HCT116 (cell line): ENCODE data around the gene C9orf43. TPM values are rescaled to one million over a fixed set of nuclear protein-coding genes. Genes with fewer than 3 reads are reported as not detected.

Experiments
- ATAC-seq: fragments of 200-7000 bp; cut with Tn5 transposase; 2 replicates; pipeline ENCODE4 v1.9.1; 2020; ENCODE audit warnings: mild to moderate bottlenecking, moderate library complexity
- BruUV-seq: library from RNA; stranded (reverse); fragments of 400-500 nt; replicated peaks from 2 replicates; lab custom pipeline; 2021; lab: Mats Ljungman, UMichigan
- CTCF ChIA-PET: fragments of 300-600 bp; sonication (Branson Sonifier 250); formaldehyde crosslinking; loops from one replicate; lab custom pipeline; 2021; ENCODE audit warnings: antibody characterized with exemption; lab: Charles Lee
- POLR2A ChIA-PET: fragments of 300-600, 350-600 bp; sonication (Branson Sonifier 250); formaldehyde crosslinking; loops from one replicate; lab custom pipeline; 2021; ENCODE audit warnings: antibody characterized with exemption; lab: Charles Lee
- RAD21 ChIA-PET, 2 experiments: fragments of 300-600 bp; sonication (Branson Sonifier 250); formaldehyde crosslinking; loops; one replicate each; lab custom pipeline; 2023; ENCODE audit warnings: low total read pairs in 2 of 2; ENCODE audit not compliant: uncharacterized antibody in 2 of 2, unreplicated experiment in 2 of 2, low non-redundant PET in 1 of 2; lab: Charles Lee
- DNase-seq: peaks from one replicate; pipeline ENCODE4 v3.0.0-alpha.2; 2010; ENCODE audit warnings: low read depth, low spot score
- H2AFZ ChIP-seq: fragments of 200-600 bp; shearing (Covaris generic), sonication (generic); 2 replicates; pipeline ENCODE4 v1.6.1; 2017; ENCODE audit warnings: low read depth, mixed run types, mixed read lengths, antibody characterized with exemption, low read length; ENCODE audit not compliant: poor library complexity, severe bottlenecking
- H3K27ac ChIP-seq: 2 replicates; pipeline ENCODE4 v1.5.1; 2012; ENCODE audit warnings: low read depth, low read length
- H3K27me3 ChIP-seq: fragments of 200-600 bp; sonication (generic); 2 replicates; pipeline ENCODE4 v1.6.1; 2016; ENCODE audit warnings: mixed run types, low read length, mixed read lengths; ENCODE audit not compliant: insufficient read depth
- H3K36me3 ChIP-seq, 2 experiments: fragments of 200-500 bp in 1 of 2; fragments of 200-600 bp in 1 of 2; sonication (Bioruptor generic) in 1 of 2; sonication (generic) in 1 of 2; 2 replicates each; pipeline versions ENCODE4 v1.5.1 to v1.6.1; 2014 to 2016; ENCODE audit warnings: low read length in 2 of 2, inconsistent platforms in 1 of 2, mixed read lengths in 1 of 2, mixed run types in 1 of 2; ENCODE audit not compliant: insufficient read depth in 2 of 2, control insufficient read depth in 1 of 2
- H3K4me1 ChIP-seq, 2 experiments: fragments of 200-600 bp in 1 of 2; sonication (generic) in 1 of 2; 2 replicates each; pipeline versions ENCODE4 v1.5.1 to v1.6.1; 2012 to 2017; ENCODE audit warnings: low read length in 2 of 2, inconsistent platforms in 1 of 2, mild to moderate bottlenecking in 1 of 2, mixed read lengths in 1 of 2, mixed run types in 1 of 2, moderate library complexity in 1 of 2; ENCODE audit not compliant: insufficient read depth in 2 of 2, control insufficient read depth in 1 of 2
- H3K4me2 ChIP-seq: fragments of 200-600 bp; sonication (generic); 2 replicates; pipeline ENCODE4 v1.6.1; 2017; ENCODE audit warnings: mixed run types, low read length, mixed read lengths
- H3K4me3 ChIP-seq, 2 experiments: fragments of 200-600 bp in 1 of 2; sonication (generic) in 1 of 2; replicated peaks in 1 of 2; 2 replicates each; pipeline ENCODE4 v1.5.1; 2011 to 2016; ENCODE audit warnings: low read length in 2 of 2, control low read depth in 1 of 2, low read depth in 1 of 2, mild to moderate bottlenecking in 1 of 2, mixed read lengths in 1 of 2, mixed run types in 1 of 2
- H3K79me2 ChIP-seq: fragments of 200-600 bp; sonication (generic); 2 replicates; pipeline ENCODE4 v1.6.1; 2017; ENCODE audit warnings: mild to moderate bottlenecking, mixed run types, low read length, moderate library complexity, mixed read lengths; ENCODE audit not compliant: insufficient read depth
- H3K9ac ChIP-seq: fragments of 200-600 bp; sonication (generic); 2 replicates; pipeline ENCODE4 v1.6.1; 2016; ENCODE audit warnings: low read length, mixed read lengths
- H3K9me2 ChIP-seq: fragments of 200-600 bp; sonication (generic), shearing (Covaris generic); 2 replicates; pipeline ENCODE4 v1.6.1; 2017; ENCODE audit warnings: mixed run types, mild to moderate bottlenecking, moderate library complexity; ENCODE audit not compliant: insufficient read depth
- H3K9me3 ChIP-seq, 2 experiments: fragments of 200-500 bp in 1 of 2; fragments of 200-600 bp in 1 of 2; sonication (Bioruptor generic) in 1 of 2; sonication (generic) in 1 of 2; 2 replicates each; pipeline ENCODE4 v1.6.1; 2014 to 2017; ENCODE audit warnings: low read length in 2 of 2, mixed read lengths in 2 of 2, inconsistent platforms in 1 of 2, low read depth in 1 of 2, mild to moderate bottlenecking in 1 of 2, mixed run types in 1 of 2, moderate library complexity in 1 of 2; ENCODE audit not compliant: control insufficient read depth in 1 of 2, insufficient read depth in 1 of 2
- H4K20me1 ChIP-seq: fragments of 200-600 bp; sonication (generic), shearing (Covaris generic); 2 replicates; pipeline ENCODE4 v1.6.1; 2017; ENCODE audit warnings: mixed run types, mild to moderate bottlenecking, moderate library complexity; ENCODE audit not compliant: insufficient read depth
- ATF3 ChIP-seq: IDR thresholded peaks from 2 replicates; pipeline ENCODE4 v1.6.1; 2012
- CEBPB ChIP-seq: IDR thresholded peaks from 2 replicates; pipeline ENCODE4 v1.6.1; 2012; ENCODE audit warnings: low read depth
- CTCF ChIP-seq, 3 experiments: fragments of 200-600 bp in 1 of 3; sonication (generic) in 1 of 3; IDR thresholded peaks in 2 of 3; conservative IDR thresholded peaks in 1 of 3; 2 replicates each; pipeline ENCODE4 v1.5.1; 2012 to 2017; ENCODE audit warnings: low read depth in 2 of 3, low read length in 2 of 3, antibody characterized with exemption in 1 of 3, borderline replicate concordance in 1 of 3, control low read depth in 1 of 3, mild to moderate bottlenecking in 1 of 3, mixed read lengths in 1 of 3, mixed run types in 1 of 3, moderate library complexity in 1 of 3; ENCODE audit not compliant: insufficient read depth in 1 of 3
- EGR1 ChIP-seq: IDR thresholded peaks from 2 replicates; pipeline ENCODE4 v1.6.1; 2012; ENCODE audit warnings: low read depth
- EZH2phosphoT487 ChIP-seq: fragments of 200-600 bp; IDR thresholded peaks from 2 replicates; pipeline ENCODE4 v1.6.1; 2018; ENCODE audit warnings: antibody characterized with exemption, borderline replicate concordance
- MAX ChIP-seq: IDR thresholded peaks from 2 replicates; pipeline ENCODE4 v1.6.1; 2012
- SRF ChIP-seq: IDR thresholded peaks from 2 replicates; pipeline ENCODE4 v1.6.1; 2012; ENCODE audit warnings: low read depth
- ZBTB33 ChIP-seq: IDR thresholded peaks from 2 replicates; pipeline ENCODE4 v1.6.1; 2011; ENCODE audit warnings: mild to moderate bottlenecking, low read length, moderate library complexity; ENCODE audit not compliant: insufficient replicate concordance; ENCODE audit errors: extremely low read depth
- ZFX ChIP-seq: fragments of 450-650 bp; IDR thresholded peaks from 2 replicates; pipeline ENCODE4 v1.6.1; 2017
- intact Hi-C: fragments of 100-400 bp; cut with micrococcal nuclease; formaldehyde crosslinking; loops from 2 replicates; pipeline ENCODE4 v1.10.0; 2022
- total RNA-seq: library from RNA; stranded (reverse); gene quantifications from one replicate; pipeline ENCODE4 v1.2.1, GENCODE V29; 2021; ENCODE audit not compliant: unreplicated experiment

Gene C9orf43
- total RNA-seq, 1 experiment from 2014 or later, result 0.71 TPM

GRCh38 chr9:113477661-113478060, 67.1 kb downstream of the C9orf43 start:
- no peak for TF ChIP-seq CTCF (IDR thresholded peaks at IDR 0.05 in 2 of 3, conservative IDR thresholded peaks at IDR 0.05 in 1 of 3; ENCODE audit: borderline replicate concordance in 1 of 3, insufficient read depth in 1 of 3, low read depth in 2 of 3, low read length in 2 of 3)
- TF ChIP-seq ZBTB33, result no peak
- no peak for TF ChIP-seq SRF
- no peak for TF ChIP-seq ZFX
- TF ChIP-seq ATF3, result no peak
- TF ChIP-seq CEBPB, result no peak
- no peak for TF ChIP-seq EGR1
- TF ChIP-seq MAX, result no peak
- no peak for TF ChIP-seq EZH2phosphoT487
- no peaks in the 10 kb centered on the region for H3K9me3 ChIP-seq
- no peaks in the 10 kb centered on the region for H3K9me2 ChIP-seq
- H3K4me2 ChIP-seq, result no peak overlapping the region
- H2AFZ ChIP-seq, result no peak overlapping the region
- no peak overlapping the region for H3K27ac ChIP-seq
- DNase-seq, result no peak
- H3K4me3 ChIP-seq, result no peak overlapping the region
- H3K79me2 ChIP-seq, result peaks cover 86% of the 10 kb centered on the region
- H3K27me3 ChIP-seq, result no peaks in the 10 kb centered on the region
- peaks cover 6 to 15% of the 10 kb centered on the region in 2 experiments; a peak in 1 of 4 replicates for H3K36me3 ChIP-seq
- ChIA-PET POLR2A (no interaction called here), RAD21 (no interaction called here), CTCF (interaction anchor here (1.1 kb wide), 1 partner anchor 179 kb away, joined by 3 read pairs; no protein-coding TSS in a partner anchor)
- H3K9ac ChIP-seq, result no peak overlapping the region
- intact Hi-C loops, result no loop called here
- BruUV-seq, result no TSS peak
- H3K4me1 ChIP-seq, result peaks cover 0 to 7% of the 10 kb centered on the region in 2 experiments; a peak in 1 of 4 replicates
- ATAC-seq, result no peak
- H4K20me1 ChIP-seq, result 0 out of 2 replicates have a peak, but pooled peaks cover 4% of the 10 kb centered on the region
